Measurements from ENCODE around the gene TPST1.
"Not testable (repeated sequence)": the region's sequence is repeated elsewhere in the genome, so short reads cannot be mapped to it uniquely, and the experiment has no call there.

TPST1 gene

DNA sequence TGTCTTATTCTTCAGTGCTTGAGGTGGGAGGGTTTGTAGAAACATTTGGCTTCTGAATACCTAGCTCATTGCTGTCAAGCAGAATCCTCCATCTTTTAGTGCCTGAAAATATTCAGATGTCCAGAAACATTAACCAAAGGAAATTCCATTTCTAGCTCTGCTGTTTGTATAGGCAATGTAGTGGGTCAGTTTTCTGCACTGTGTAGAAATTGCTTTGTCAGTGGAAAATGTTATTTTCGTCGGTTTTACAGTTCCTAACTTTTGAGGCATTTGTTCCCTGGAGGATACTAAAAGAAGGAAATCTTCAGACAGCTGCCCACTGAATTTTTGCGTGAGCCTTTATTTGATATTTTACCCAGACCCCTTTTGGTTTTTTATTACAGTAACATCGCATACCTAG is 143.4 kb downstream of the TPST1 start:
- no peak for DNase-seq

GRCh38 chr7:66348959-66349358 is 143.8 kb downstream of the TPST1 start:
- DNase-seq = no peak

GRCh38 chr7:66352071-66352470 is 146.9 kb downstream of the TPST1 start:
- no peak for DNase-seq

GRCh38 chr7:66353547-66353946 is 148.4 kb downstream of the TPST1 start:
- no peak for DNase-seq

GRCh38 chr7:66355756-66356155 is 150.6 kb downstream of the TPST1 start:
- DNase-seq = no peak

- no peak for DNase-seq
These were observed 151.2 kb downstream of the TPST1 start for GRCh38 chr7:66356277-66356721.

GRCh38 chr7:66357087-66357486 is 152.0 kb downstream of the TPST1 start:
- DNase-seq = no peak

DNA sequence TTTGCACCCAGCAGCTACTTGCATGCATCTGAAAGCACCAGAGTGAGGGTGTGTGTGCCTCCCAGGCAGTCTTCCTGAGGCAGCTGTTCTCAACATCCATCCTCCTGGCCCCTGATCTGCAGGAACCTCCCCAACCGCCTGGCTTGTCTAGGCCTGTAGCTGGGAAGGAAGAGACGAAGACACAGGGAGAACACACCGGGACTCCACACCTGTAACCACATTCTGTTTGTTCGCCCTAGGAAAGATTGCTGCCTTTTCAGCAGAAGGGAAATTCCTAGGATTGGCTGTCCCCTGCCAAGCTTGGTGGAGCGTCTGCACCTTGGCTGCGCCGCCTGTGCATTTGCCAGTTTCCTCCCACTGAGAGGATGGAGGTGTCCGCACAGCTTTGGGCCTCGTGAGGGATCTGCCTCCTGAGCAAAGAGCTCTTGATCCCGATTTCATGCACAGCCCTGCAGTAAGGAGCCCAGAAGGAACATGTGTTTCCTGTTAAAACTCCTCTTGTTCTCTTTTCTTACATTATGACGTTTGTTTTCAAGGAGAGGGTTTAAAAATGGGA is 154.6 kb downstream of the TPST1 start:
- no peak for DNase-seq

GRCh38 chr7:66362136-66362535 is 157.0 kb downstream of the TPST1 start:
- DNase-seq = no peak

DNA sequence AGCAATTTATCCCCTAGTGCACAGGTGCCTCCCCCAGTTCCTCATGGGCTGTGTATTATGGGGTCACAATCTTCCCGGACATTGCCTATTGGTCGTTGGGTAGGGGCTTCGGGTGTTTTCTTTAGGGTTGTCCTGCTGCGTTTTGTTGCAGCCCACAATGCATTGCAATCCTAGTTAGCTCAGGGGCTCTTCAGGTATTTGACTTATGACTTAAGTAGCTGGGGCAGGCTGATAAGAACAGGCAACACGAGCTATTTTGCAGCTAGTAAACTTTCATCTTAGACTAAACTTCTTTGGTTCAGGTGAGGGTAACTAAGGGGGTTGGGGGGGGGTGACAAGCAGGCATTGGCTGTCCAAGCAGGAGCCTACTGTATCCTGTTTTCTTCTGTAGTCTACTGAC is 158.5 kb downstream of the TPST1 start:
- DNase-seq = no peak

DNA sequence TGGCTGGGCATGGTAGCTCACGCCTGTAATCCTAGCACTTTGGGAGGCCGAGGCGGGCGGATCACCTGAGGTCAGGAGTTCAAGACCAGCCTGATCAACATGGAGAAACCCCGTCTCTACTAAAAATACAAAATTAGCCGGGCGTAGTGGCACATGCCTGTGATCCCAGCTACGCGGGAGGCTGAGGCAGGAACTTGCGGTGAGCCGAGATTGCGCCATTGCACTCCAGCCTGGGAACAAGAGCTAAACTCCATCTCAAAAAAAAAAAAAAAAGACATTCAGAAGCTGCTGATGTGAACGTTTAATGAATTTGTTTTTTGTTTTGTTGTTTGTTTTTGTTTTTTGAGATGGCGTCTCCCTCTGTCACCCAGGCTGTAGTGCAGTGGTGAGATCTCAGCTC is 159.9 kb downstream of the TPST1 start:
- not testable (repeated sequence) for DNase-seq

DNA sequence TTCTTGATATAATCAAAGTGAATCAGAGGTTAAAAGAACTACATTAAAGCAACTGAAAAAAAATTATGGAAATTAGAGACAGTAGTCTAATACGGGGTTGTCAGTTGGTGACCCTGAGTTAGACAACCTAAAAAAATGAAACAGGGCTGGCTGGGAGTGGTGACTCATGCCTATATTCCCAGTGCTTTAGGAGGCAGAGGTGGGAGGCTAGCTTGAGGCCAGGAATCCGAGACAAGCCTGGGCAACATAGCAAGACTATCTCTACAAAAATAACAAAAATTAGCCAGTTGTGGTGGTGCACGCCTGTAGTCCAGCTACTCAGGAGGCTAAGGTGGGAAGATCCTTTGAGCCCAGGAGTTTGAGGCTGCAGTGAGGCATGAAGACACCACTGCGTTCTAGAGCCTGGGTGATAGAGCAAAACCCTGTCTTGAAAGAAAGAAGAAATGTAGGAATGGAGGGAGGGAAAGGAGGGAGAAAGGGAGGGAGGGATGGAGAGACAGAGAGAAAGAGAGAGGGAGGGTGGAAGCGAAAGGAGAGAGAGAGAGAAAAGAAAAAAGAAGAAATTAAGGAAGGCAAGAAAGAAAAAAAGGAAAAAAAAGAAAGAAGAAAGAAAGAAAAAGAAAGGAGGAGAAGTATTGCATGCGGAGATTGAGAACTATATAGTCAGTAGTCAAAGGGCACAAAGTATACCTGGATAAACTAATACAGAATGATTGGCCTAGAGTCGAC is 166.1 kb downstream of the TPST1 start:
- no peak for DNase-seq

GRCh38 chr7:66374141-66374840 is 169.2 kb downstream of the TPST1 start:
- DNase-seq = not testable (repeated sequence)

- no peak for DNase-seq
These were observed 171.3 kb downstream of the TPST1 start for GRCh38 chr7:66376264-66376945.

DNA sequence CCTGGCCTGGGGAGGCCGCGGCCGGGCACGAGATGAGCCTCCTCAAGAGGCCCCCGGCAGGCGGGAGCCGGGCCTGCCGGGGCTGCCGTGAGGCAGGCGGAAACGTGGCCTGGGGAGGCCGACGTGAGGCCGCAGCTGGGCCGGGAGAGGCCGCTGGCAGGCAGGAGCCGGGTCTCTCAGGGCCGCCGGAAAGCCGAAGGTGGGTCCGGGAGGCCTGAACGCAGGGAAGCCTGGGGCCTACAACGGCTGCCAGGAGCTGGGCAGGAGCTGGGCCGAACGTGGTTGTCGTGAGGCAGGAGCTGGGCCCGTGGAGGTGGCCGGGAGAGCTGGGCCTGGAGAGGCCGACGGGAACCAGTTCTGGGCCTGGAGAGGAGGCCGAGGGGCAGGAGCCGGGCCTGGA is 171.9 kb downstream of the TPST1 start:
- DNase-seq = no peak

- no peak for DNase-seq
These were observed 172.6 kb downstream of the TPST1 start for GRCh38 chr7:66377714-66378113.

DNA sequence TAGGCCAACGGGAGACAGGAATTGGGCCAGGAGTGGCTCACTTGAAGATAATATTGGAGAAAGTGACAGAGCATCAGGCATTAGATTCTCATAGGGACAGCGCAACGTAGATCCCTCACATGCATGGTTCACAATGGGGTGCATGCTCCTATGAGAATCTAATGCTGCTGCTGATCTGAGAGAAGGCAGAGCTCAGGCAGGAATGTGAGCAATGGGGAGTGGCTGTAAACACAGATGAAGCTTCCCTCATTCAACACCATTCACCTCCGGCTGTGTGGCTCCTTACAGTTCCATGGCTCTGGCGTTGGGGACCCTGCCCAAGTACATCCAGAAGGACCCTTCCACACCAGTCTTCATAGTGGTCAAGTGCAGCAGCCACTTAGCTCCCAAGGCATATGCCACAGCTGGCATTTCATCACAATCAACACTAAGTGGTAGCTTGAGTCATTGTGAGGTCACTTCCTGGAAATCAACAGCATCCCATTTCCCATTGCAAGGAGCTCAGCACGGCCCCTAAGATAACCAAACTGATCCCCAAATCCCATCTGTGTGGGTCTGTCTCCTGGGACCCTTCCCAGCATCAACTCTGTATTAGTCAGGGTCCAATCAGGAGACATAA is 174.5 kb downstream of the TPST1 start:
- no peak for DNase-seq

DNA sequence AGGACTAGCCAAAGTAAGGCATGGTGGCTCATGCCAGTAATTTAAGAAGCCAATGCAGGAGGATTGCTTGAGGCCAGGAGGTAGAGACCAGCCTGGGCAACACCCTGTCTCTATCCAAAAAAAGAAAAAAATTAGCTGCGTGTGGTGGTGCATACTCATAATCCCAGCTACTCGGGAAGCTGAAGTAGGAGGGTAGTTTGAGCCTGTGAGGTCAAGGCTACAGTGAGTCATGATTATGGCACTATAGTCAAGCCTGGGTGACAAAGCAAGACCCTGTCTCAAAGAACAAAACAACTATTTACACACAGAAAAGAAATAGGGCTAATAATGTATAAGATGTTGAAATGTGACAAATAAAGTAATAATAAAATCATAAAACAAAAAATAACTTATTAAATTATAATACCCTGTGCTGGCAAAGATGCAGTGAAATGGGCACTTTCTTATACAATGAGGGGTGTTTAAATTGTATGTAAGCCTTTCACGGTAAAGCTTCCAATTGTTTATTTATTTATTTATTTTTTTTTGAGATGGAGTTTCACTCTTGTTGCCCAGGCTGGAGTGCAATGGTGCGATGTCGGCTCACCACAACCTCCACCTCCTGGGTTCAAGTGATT is 175.2 kb downstream of the TPST1 start:
- DNase-seq = no peak

DNA sequence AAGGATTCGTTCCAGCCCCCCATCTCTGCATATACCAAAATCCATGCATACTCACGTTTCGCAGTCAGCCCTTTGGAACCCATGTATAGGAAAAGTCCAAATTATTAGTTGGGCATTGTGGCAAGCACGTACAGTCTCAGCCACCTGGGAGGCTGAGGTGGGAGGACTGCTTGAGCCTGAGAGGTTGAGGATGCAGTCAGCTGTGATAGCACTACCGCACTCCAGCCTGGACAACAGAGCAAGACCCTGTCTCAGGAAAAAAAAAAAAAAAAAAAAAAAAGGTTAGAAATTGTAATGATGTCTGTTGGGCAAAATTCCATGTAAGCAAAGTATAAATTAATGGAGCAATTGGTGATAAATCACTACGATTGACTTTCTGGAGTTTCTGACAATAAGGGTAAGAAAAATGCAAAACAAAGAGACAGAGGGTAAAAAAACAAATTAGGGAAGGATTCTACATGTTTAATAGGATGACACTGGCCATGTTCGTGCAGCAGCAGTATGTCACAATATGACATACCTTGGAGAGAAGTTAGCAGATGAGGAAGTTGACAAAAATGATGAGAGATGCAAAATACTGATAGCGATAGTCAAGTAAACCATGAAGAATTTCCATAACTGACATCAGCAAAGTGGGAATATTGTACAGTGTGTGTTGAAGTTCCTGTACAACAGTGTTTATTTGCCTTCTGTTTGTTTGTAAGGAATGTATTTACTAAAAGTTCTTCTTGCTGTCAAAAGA is 177.2 kb downstream of the TPST1 start:
- not testable (repeated sequence) for DNase-seq

- DNase-seq = not testable (repeated sequence)
These were observed 180.2 kb downstream of the TPST1 start for GRCh38 chr7:66385191-66385905.

- DNase-seq = not testable (repeated sequence)
These were observed 190.0 kb downstream of the TPST1 start for GRCh38 chr7:66395128-66395571.

All from stimulated activated CD4-positive, alpha-beta T cell treated with anti-CD3 and anti-CD28 coated beads, Interleukin-2, amount 100 ng/mL, for 48 hours (primary cell).